GM13977 (cell line): Measurements from ENCODE around the gene WDFY3.

Source experiments
- DNase-seq: peaks from one replicate; pipeline ENCODE4 v3.0.0; 2012; ENCODE audit warnings: low spot score
- CTCF ChIP-seq: IDR thresholded peaks from 2 replicates; pipeline ENCODE4 v1.5.1; 2012; ENCODE audit warnings: mild to moderate bottlenecking, control low read depth; ENCODE audit not compliant: insufficient read depth; ENCODE audit errors: extremely low read depth, missing control alignments
- in situ Hi-C: fragments of 300-500 bp; cut with MboI; formaldehyde crosslinking; loops from one replicate; pipeline ENCODE4 v1.12.0; 2022; ENCODE audit warnings: low sequenced_read_pairs, low pct_unique_long_range_greater_than_20kb, mixed read lengths, inconsistent platforms; ENCODE audit not compliant: unreplicated experiment

WDFY3 gene

DNA sequence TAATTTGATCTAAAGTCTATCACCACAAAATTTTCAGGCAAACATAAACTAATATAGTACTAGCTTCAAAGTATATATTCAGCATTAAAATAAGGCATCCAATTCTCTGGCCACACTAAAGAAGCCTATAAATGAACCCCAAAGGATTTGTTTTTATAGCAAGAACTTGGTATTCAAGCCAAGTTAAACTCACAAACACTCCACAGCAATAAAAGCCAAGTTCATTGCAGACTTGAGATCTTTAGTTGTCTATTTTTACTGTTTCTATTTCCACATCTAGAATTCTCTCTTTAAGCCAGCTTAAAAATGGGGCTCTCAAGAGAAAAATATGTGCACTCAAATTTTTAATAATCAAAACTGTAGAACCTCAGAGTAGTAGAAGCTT is 51.1 kb downstream of the WDFY3 start:
- in situ Hi-C loops = no loop called here
- no peak for DNase-seq
- TF ChIP-seq CTCF = no peak

DNA sequence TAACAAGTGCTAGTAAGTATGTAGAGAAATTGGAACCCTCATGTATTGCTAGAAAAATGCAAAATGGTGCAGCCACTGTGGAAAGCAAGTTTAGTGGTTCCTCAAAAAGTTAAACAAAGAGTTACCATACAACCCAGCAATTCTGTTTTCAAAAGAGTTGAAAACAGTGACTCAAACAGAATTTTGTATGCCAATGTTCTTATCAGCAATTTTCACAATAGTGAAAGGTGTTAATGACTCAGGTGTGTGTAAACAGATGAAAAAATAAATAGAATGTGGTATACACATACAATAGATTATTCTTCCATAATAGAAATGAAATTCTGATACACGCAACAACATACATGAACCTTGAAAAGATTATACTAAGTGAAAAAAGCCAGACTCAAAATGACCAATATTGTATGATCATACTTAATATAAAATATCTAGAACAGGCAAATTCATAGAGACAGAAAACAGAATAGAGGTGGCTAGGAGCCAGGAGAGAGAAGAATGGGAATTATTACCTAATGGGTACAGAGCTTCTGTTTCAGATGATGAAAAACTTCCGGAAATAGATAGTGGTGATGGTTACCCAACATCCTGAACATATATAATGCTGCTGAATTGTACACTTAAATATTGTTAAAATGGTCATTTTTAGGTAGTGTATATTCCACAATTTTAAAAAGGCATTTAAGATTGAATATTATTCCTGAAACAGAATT is 51.6 kb downstream of the WDFY3 start:
- no peak for DNase-seq
- in situ Hi-C loops = no loop called here
- no peak for TF ChIP-seq CTCF

DNA sequence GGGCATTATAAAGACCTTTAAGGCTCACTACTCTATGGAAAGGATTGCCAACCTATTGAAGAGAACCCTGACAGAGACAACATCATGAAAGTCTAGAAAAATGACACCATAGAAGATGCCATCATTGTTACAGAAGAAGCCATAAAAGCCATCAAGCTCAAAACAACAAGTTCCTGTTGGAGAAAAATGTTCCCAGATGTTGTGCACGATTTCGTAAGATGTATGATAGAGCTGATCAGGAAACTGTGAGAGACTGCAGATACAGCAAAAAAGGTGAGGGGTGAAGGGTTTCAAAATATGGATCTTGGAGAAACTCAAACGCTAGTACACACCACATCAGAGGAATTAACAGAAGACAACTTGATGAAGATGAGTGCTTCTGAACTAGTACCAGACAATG is 53.3 kb downstream of the WDFY3 start:
- DNase-seq = no peak
- in situ Hi-C loops = no loop called here
- no peak for TF ChIP-seq CTCF

DNA sequence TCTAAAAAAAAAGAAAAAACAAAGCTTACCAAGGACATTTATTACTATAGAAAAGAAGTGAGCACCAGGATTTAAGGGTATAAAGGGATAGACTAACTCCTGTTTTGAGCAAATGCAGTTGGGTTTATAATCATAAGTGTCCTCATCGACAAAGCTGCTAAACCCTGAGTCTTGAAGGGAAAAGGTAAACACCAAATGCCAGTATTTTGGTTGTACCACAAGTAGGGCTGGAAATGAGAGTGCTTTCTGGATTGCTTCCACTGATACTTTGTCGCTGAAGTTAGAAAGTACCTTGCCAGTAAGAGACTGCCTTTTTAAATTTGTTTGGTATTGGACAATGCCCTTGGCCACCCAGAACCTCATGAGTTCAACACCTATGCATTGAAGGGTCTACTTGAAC is 53.7 kb downstream of the WDFY3 start:
- no peak for DNase-seq
- in situ Hi-C loops = no loop called here
- no peak for TF ChIP-seq CTCF

- TF ChIP-seq CTCF = no peak
- in situ Hi-C loops = no loop called here
- DNase-seq = no peak
These were observed 57.6 kb downstream of the WDFY3 start for GRCh38 chr4:84908876-84909275.

DNA sequence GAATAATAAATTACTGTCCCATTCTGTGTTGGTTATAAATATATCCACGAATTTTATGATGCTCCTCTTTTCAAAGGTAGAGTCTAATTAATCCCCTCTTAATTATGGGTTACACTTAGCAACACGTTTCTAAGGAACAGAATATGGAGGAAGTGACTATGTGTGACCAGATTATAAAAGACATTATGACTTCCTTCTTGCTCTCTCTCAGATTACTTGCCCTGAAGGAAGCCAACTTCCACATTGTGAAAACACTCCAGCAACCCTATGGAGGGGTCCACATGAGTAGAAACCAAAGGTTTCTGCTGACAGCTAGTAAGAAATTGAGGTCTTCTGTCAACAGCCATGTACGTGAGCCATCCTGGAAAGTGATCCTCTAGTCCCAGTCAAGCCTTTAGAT is 59.3 kb downstream of the WDFY3 start:
- TF ChIP-seq CTCF = no peak
- in situ Hi-C loops = no loop called here
- no peak for DNase-seq
